SU-DHL-6 (cell line): ENCODE data around the gene GAS1.

Source experiments
- H2AFZ ChIP-seq: fragments of 200-600 bp; sonication (generic); 2 replicates; pipeline ENCODE4 v1.6.1; 2014; ENCODE audit warnings: low read depth, mild to moderate bottlenecking, moderate library complexity, mixed read lengths, antibody characterized with exemption, low read length; ENCODE audit not compliant: severe bottlenecking
- H3F3A ChIP-seq: fragments of 200-600 bp; shearing (Covaris generic); 2 replicates; pipeline ENCODE4 v1.6.0; 2016; ENCODE audit warnings: antibody characterized with exemption, mild to moderate bottlenecking; ENCODE audit not compliant: insufficient read depth
- H3K27ac ChIP-seq: fragments of 200-600 bp; sonication (generic); 2 replicates; pipeline ENCODE4 v1.5.1; 2016; ENCODE audit warnings: low read depth, mild to moderate bottlenecking, low read length, moderate library complexity, mixed read lengths
- H3K27me3 ChIP-seq: fragments of 200-600 bp; sonication (generic), shearing (Covaris generic); 2 replicates; pipeline ENCODE4 v1.6.0; 2014; ENCODE audit warnings: mild to moderate bottlenecking, low read length
- H3K36me3 ChIP-seq: fragments of 200-600 bp; sonication (generic); 2 replicates; pipeline ENCODE4 v1.6.1; 2014; ENCODE audit warnings: mild to moderate bottlenecking, low read length, mixed read lengths
- H3K4me2 ChIP-seq: fragments of 300-600, 200-600 bp; shearing (Covaris generic), sonication (generic); 2 replicates; pipeline ENCODE4 v1.6.0; 2014; ENCODE audit warnings: low read length, low read depth, mild to moderate bottlenecking; ENCODE audit not compliant: poor library complexity, severe bottlenecking
- H3K4me3 ChIP-seq: fragments of 200-600 bp; sonication (generic); 2 replicates; pipeline ENCODE4 v1.5.1; 2014; ENCODE audit warnings: antibody characterized with exemption, low read length, mild to moderate bottlenecking, mixed read lengths; ENCODE audit not compliant: insufficient read depth, poor library complexity, severe bottlenecking
- H3K79me2 ChIP-seq: fragments of 200-600 bp; sonication (generic); 2 replicates; pipeline ENCODE4 v1.6.1; 2014; ENCODE audit warnings: mild to moderate bottlenecking, low read length, moderate library complexity; ENCODE audit not compliant: insufficient read depth
- H3K9ac ChIP-seq: fragments of 200-600 bp; sonication (generic); 2 replicates; pipeline ENCODE4 v1.7.0; 2014; ENCODE audit warnings: mild to moderate bottlenecking, low read length
- H3K9me2 ChIP-seq: fragments of 200-600 bp; sonication (generic); replicated peaks from 2 replicates; pipeline ENCODE4 v1.6.1; 2014; ENCODE audit warnings: low read length; ENCODE audit not compliant: insufficient read depth
- H3K9me3 ChIP-seq: fragments of 200-600 bp; sonication (generic); 2 replicates; pipeline ENCODE4 v1.6.1; 2014; ENCODE audit warnings: low read length, mixed read lengths; ENCODE audit not compliant: insufficient read depth
- H4K20me1 ChIP-seq: fragments of 200-600 bp; sonication (generic); 2 replicates; pipeline ENCODE4 v1.6.1; 2014; ENCODE audit warnings: low read depth, mild to moderate bottlenecking, antibody characterized with exemption, low read length, moderate library complexity, mixed read lengths
- CTCF ChIP-seq: fragments of 200-600 bp; sonication (generic); IDR thresholded peaks from one replicate; pipeline ENCODE4 v1.5.1; 2017; ENCODE audit warnings: antibody characterized with exemption, mild to moderate bottlenecking, low read length, moderate library complexity; ENCODE audit not compliant: insufficient read depth, poor library complexity, severe bottlenecking
- EZH2phosphoT487 ChIP-seq: fragments of 200-600 bp; sonication (generic), shearing (Covaris generic); conservative IDR thresholded peaks from 2 replicates; pipeline ENCODE4 v1.6.1; 2018; ENCODE audit warnings: mild to moderate bottlenecking, antibody characterized with exemption, low read length, moderate library complexity, mixed read lengths

The GAS1 gene

GRCh38 chr9:86977205-86977835 lies 30.0 kb upstream of the GAS1 start:
- Histone ChIP-seq H2AFZ (no peak overlapping the region), H3K27ac (no peak overlapping the region)

GRCh38 chr9:86975606-86976005 lies 28.3 kb upstream of the GAS1 start:
- TF ChIP-seq EZH2phosphoT487: no peak
- TF ChIP-seq CTCF: no peak
- Histone ChIP-seq H3K4me3 (no peak overlapping the region), H3K36me3 (no peaks in the 10 kb centered on the region), H2AFZ (no peak overlapping the region), H3K9me3 (no peaks in the 10 kb centered on the region), H3K4me2 (no peak overlapping the region), H3K9me2 (no peaks in the 10 kb centered on the region), H3K27ac (no peak overlapping the region), H3K79me2 (no peaks in the 10 kb centered on the region), H3F3A (no peaks in the 10 kb centered on the region), H4K20me1 (no peaks in the 10 kb centered on the region), H3K27me3 (no peaks in the 10 kb centered on the region; the same call in 1 of the 2 replicates), H3K9ac (no peak overlapping the region)

More at GRCh38 chr9:86977205-86977835, 30.0 kb upstream of the GAS1 start:
- Histone ChIP-seq H3K4me2 (no peak overlapping the region), H3K79me2 (no peaks in the 10 kb centered on the region), H3K9me2 (no peaks in the 10 kb centered on the region), H3K36me3 (no peaks in the 10 kb centered on the region), H4K20me1 (no peaks in the 10 kb centered on the region), H3K27me3 (no peaks in the 10 kb centered on the region; the same call in 1 of the 2 replicates), H3F3A (no peaks in the 10 kb centered on the region), H3K9me3 (no peaks in the 10 kb centered on the region), H3K4me3 (no peak overlapping the region), H3K9ac (no peak overlapping the region)
- TF ChIP-seq CTCF: no peak
- TF ChIP-seq EZH2phosphoT487: no peak

- no peak overlapping the region for H3K4me3 ChIP-seq
- no peaks in the 10 kb centered on the region; the same call in 1 of the 2 replicates for H3K27me3 ChIP-seq
Observed at GRCh38 chr9:86975036-86975435, 27.7 kb upstream of the GAS1 start.

More at GRCh38 chr9:86975036-86975435, 27.7 kb upstream of the GAS1 start:
- Histone ChIP-seq H3K79me2 (no peaks in the 10 kb centered on the region), H3K36me3 (no peaks in the 10 kb centered on the region), H3K9me2 (no peaks in the 10 kb centered on the region), H3K9ac (no peak overlapping the region), H2AFZ (no peak overlapping the region), H3K9me3 (no peaks in the 10 kb centered on the region), H3F3A (no peaks in the 10 kb centered on the region), H4K20me1 (no peaks in the 10 kb centered on the region), H3K4me2 (no peak overlapping the region), H3K27ac (no peak overlapping the region)
- no peak for TF ChIP-seq EZH2phosphoT487
- TF ChIP-seq CTCF: no peak
